NCI-H2227 (cell line): Measurements from ENCODE around the gene GOLGA6A.
"Not testable (repeated sequence)": the region's sequence is repeated elsewhere in the genome, so short reads cannot be mapped to it uniquely, and the experiment has no call there.

Experiments
- DNase-seq: peaks from one replicate; lab custom pipeline; 2025; ENCODE audit not compliant: unreplicated experiment; lab: John Stamatoyannopoulos, UW

The GOLGA6A gene

DNA sequence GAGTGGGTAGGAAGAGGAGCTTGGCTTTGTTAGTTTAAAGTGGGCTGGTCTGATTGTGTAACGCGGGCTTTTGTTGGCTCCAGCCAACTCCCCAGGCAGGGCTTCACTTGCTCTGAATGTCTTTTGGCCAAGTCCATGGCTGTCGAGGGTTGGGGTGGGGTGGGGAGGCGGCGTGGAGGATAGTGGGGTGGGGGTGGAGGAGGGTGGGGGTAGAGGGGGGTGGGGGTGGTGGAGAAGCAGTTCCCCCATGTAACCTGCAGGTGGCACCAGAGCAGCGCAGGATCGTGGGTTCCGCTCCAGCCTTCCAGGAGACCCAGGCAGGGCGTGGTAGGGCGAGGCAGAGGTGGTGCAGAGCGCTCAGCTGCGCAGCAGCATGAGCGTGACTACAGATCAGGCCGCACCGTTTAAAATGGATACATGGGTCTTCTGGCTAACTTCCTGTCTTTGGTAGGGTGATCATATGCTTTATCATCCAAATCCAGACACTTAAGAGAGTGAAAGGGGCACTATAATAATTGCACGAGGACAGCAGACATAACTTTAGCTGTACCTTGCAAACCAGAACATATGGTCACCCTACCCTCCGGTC is 28.3 kb downstream of the GOLGA6A start:
- DNase-seq = peak; percentile 82

DNA sequence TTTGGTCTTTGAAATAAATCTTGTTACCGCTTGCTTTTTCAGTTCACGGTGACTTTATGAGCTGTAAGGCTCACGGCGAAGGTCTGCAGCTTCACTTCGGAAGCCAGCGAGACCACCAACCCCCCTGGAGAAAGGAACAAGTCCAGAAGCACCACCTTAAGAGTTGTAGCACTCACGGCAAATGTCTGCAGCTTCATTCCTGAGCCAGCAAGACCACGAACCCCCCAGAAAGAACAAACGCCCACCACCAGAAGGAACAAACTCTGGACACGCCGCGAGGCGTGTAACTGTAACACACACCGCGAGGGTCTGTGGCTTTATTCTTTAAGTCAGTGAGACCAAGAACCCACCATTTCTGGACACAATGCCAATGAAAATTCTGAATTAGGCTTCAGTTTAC is 28.8 kb downstream of the GOLGA6A start:
- DNase-seq = no peak

DNA sequence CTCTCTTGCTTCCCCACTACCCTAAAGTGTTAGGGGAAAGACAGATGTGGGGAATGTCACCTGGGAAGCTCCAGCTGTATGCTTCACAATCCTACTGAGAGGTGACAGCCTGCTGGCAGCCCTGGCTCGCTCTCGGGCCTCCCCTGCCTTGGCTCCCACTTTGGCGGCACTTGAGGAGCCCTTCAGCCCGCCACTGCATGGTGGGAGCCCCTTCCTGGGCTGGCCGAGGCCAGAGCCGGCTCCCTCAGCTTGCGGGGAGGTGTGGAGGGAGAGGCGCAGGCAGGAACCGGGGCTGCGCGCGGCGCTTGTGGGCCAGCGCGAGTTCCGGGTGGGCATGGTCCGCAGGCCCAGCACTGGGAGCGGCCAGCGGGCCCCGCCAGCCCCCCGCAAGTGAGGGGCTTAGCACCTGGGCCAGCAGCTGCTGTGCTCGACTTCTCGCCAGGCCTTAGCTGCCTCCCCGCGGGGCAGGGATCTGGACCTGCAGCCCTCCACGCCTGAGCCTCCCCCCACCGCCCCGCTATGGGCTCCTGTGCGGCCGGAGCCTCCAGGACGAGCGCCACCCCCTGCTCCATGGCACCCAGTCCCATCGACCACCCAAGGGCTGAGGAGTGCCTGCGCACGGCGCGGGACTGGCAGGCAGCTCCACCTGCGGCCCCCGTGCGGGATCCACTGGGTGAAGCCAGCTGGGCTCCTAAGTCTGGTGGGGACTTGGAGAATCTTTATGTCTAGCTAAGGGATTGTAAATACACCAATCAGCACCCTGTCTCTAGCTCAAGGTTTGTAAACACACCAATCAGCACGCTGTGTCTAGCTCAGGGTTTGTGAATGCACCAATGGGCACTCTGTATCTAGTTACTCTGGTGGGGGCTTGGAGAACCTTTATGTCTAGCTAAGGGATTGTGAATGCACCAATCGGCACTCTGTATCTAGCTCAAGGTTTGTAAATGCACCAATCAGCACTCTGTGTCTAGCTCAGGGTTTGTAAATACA is 29.8 kb downstream of the GOLGA6A start:
- DNase-seq = not testable (repeated sequence)

DNA sequence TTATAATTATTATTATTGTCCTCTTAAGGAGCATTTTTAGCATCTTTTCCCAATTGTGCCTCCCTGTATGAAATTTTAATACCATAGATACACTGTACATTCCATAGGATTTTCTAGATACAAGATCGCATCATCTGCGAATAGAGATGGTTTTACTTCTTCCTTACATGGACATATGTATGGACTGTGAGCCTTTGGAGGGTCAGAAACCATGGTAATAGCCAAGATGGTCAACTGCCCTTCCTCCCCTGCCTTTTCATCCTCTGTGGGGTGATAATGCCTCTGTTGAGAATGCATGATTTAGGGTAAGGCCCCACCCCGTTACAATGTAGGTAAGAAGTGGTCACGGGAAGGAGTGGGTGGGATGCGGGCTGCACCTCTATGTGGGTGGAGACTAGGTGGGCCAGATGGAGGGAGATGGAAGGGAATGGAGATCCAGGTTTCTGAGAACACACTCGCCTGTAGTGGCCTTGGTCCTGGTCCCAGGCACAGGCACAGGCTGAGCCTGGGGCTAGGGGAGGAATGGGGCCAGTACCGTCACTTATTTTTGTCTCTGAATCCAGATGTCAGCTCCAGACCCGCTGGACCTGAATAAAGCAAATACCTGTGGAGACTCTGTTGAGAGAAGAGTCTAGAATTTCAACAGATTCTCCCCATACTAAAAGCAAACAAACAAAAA is 31.7 kb downstream of the GOLGA6A start:
- DNase-seq = no peak

DNA sequence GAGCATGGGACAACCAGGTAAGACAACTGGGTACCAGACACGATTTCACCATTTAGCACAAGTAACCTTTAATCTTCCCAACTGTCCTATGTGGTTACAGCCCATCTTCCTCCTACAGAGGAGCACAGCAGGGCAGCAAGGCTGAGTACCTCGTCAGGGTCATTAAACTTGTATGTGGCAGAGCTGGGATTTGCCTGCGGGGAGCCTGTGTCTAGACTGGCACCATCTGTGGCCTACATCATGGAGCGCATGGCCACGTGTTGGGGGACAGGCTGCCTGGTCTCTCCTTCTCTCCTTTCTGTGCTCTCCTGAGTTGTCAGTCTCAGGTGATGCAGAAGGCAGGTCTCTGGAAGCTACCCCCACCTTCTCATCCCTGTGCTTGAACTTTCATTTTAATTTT is 32.2 kb downstream of the GOLGA6A start:
- DNase-seq = peak; percentile 19

DNA sequence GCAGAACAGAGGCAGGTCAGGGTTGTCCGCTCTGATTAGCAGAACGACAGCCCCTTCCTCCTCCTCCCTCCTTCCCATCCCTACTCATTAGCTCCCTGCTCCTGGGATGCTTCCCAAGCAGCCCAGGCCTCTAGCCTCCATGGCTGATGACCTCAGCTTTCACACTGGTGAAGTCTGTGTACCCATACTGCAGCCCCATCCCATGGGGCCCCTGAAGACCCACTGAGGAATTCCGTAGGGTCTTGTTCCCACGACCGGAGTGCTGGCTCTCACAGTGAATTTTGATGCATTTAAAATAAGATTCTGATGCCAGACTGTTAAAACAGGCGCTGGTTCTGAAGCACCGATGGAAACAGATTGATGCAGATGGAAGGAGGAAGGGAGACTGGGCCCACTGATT is 36.1 kb downstream of the GOLGA6A start:
- no peak for DNase-seq

DNA sequence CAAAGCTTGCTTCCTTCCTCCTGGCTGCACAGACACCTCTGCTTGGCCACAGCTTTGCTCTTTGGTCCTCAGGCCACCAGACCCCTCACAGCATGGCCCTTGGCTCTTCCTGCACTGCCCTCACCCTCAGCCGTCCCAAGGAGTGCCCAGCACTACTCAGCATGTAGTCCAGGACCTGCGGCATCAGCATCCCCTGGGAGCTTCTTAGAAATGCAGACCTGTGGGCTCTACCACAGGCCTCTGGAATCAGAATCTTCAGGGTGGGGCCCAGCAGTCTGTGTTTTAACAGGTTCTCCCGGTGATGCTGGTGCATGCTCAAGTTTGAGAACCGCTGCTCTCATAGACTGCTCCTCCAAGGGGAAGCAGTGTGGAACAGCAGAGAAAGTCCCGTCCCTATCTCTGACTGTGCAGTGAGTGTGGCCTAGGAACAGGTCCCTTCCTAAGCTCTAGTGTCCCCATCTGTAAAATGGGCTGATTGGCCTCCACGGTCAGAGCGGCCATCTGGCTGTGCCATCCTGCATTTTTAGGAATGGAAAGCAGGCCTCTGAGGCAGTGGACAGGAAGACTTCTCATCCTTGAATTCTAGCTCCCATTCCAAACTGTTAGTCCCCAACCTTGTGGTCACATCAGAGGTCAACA is 36.6 kb downstream of the GOLGA6A start:
- no peak for DNase-seq

DNA sequence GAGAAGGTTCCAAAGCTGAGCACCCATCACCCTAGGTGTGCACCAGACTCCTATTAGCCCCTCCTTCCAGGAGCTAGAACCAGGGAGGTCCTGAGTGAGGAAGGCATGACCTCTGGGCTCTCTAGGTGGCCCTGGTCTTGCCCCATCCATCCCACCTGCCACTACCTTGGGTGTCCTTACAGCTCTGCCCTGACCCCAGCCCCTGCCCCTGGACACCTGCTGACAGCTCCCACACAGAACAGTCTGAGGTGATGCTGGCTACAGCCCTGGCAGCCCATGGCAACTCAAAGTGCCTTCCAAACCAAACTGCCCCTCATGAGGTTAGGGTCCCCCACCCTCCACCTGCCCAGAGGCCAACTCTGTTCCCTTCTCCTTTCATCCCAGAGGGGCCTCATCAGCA is 37.2 kb downstream of the GOLGA6A start:
- no peak for DNase-seq

DNA sequence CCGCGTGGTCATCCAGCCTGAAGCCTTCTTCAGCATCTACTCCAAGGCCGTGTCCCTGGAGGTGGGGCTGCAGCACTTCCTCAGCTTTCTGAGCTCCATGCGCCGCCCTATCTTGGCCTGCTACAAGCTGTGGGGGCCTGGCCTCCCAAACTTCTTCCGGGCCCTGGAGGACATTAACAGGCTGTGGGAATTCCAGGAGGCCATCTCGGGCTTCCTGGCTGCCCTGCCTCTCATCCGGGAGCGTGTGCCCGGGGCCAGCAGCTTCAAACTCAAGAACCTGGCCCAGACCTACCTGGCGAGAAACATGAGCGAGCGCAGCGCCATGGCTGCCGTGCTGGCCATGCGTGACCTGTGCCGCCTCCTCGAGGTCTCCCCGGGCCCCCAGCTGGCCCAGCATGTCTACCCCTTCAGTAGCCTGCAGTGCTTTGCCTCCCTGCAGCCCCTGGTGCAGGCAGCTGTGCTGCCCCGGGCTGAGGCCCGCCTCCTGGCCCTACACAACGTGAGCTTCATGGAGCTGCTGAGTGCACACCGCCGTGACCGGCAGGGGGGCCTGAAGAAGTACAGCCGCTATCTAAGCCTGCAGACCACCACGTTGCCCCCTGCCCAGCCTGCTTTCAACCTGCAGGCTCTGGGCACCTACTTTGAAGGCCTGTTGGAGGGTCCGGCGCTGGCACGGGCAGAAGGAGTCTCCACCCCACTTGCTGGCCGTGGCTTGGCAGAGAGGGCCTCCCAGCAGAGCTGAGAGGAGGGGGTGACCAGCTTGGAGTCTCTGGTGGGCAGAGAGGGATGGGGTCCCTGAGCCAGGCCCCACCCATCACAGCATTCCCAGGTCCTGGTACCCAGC is 37.9 kb downstream of the GOLGA6A start:
- no peak for DNase-seq

DNA sequence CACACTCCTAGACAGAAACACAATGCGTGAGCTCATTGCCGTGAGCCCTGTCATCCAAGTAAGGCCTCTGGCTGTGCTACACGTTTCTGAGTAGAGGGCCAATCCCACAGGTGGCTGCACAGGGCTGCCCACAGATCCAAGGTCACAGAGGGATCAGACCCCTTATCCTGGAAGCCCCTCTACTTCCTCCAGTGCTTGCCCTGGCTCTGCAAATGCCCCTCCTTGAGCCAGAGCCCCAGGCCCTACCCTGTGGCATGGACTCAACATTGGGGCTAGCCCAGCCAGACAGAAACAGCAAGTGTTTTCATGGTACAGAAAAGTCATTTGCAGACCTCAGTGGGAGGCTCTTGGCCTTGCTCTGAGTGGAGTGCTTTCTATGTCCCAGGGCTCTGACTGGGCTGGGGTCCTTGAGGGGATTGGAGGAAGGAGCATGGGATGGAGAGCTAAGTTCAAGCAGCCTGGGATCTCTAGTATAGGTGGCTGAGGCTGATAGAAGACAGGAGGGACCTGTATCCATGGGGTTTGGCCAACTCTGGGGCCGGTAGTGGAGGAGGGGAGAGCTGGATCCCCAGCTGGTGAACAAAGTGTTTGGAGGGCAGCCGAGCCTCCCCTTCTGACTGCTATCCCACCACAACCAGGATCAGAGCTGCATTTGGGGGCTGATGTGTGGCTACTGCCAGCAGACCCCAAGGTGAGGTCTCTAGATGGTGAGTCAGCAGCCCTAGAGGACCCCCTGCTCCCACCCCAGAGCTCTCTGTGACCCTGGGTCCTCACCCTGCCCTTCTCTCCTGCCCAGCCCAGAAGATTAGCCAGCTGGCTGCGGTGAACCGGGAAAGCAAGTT is 38.7 kb downstream of the GOLGA6A start:
- DNase-seq = no peak

DNA sequence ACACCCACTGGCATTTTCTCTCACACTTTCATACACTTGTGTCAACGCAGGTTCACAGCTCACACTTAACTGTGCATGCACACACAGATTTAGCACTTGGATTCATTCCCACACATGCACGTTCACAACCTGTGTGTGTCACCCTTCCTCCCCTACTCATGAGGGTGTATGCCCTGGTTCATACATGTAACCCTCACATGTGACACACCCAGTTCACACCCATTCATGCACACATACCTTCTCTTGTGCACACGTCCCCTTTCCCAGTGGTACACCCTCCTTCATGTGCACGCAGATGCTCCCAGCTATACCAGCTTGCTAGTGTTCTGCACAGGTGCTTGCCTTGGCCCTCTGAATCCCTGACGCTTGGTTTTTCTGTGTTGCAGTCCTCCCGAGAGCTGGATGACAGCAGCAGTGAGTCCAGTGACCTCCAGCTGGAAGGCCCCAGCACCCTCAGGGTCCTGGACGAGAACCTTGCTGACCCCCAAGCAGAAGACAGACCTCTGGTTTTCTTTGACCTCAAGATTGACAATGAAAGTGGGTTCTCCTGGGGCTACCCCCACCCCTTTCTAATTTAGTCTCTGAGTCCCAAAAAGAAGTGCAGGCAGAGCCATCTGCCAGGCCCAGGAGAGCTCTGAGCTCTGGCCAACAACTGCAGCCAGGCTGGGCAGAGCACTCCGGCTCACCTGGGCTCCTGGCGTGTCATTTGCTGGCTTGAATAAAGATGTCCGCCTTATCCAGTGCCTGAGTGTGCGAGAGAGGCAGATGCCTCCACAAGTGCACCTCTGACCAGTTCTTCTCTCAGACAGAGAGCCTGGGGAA is 39.5 kb downstream of the GOLGA6A start:
- no peak for DNase-seq

DNA sequence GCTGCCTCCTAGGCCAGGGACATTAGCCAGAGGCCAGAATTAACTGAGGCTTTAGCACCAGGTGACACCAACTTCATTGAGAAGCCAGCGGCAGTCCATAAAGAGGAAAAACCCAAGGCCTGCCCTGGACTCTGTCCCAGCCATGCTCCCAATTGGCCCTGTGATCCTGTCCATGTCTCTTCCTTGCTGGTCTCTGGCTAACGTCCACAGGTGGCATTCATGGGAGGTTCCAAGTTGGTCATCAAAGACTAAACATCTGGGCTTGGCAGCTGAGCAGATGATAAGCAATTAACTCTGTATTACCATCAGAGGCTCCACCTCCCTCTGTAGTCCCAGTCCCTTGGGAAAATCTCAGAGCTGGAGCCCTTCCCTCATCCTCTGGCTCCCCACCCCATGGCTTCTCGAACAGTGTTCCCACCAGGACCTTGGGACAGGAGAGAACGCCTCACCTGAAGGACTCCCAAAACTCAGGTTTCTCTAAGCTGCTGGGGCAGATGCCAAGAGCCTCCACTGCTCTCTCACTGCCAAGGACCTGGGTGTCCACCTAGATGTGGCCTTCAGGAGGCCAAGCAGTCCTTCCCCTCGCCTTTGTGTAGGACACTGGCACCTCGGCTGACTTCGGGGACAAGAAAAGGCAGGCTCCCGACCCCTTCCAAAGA is 40.4 kb downstream of the GOLGA6A start:
- DNase-seq = no peak

DNA sequence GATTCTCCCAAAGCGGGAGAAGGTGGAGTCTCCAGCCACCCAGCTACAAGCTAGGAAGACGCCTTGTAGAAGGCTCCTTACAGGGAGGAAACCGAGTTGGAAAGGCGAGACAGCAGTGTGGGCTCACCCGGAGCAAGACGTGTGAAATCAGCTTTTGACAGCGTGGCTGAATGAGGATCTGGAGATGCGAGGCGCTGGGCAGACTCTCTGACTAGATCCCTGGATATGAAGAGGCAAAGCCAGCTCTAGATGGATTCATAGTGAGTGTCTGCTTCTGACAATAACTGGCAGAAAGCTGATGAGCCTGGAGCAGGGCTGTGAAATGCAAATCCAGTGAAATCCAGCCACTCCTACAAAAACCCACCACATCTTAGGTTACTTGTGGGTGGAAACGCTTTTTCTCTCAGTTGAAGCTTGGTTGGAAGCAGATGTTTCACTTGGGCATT is 41.0 kb downstream of the GOLGA6A start:
- DNase-seq = no peak

DNA sequence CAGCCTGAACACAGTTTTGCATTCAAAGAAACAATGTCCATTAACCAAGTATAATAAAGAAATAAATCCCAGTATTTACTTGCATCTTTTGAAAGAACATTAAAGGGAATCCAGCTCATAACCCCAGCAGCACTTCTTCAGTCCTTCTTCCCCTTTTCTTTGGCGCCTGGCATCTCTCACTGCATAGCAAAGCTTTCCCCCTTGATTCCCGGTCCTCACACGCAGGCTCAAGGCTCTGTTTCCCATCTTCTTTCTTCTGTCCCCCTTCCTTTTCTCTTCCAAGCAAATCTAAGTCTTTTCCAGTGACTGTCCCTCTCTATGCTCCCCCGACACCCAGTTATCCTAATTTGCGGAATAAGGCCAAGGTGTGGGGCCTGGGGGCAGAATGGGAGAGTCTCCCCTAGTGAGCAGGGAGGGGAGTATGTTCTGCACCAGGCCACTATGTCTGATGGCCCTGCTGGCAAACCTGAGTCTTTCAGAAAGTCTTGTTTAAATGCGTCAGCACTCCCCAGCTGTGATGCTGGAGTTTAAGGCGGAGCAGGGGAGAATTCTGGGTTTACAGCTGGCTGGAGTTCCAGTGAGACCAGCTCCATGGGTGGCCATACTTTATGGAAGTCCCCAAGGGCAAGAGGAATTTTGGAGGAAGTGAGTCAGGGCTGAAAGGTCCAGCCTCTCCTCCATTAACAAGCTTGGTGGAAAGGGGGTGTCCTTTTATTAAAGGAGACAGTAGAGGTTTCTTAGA is 42.1 kb downstream of the GOLGA6A start:
- DNase-seq = no peak

DNA sequence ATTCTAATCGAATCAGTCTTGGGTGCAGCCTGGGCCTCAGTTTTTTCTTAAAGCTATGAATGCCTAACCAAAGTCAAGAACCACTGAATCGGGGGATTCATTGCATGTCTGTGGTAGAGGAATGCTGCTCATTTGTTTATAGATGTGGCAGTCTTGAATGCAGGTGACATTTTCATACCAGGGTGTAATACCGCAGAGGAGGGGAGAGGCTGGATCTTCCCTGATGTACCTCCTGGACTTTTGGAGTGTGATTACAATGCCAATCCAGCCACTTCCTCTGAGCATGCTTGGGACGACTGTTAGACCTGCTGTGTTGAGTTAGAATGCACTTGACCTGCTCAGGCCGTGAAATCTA is 42.7 kb downstream of the GOLGA6A start:
- DNase-seq = no peak

DNA sequence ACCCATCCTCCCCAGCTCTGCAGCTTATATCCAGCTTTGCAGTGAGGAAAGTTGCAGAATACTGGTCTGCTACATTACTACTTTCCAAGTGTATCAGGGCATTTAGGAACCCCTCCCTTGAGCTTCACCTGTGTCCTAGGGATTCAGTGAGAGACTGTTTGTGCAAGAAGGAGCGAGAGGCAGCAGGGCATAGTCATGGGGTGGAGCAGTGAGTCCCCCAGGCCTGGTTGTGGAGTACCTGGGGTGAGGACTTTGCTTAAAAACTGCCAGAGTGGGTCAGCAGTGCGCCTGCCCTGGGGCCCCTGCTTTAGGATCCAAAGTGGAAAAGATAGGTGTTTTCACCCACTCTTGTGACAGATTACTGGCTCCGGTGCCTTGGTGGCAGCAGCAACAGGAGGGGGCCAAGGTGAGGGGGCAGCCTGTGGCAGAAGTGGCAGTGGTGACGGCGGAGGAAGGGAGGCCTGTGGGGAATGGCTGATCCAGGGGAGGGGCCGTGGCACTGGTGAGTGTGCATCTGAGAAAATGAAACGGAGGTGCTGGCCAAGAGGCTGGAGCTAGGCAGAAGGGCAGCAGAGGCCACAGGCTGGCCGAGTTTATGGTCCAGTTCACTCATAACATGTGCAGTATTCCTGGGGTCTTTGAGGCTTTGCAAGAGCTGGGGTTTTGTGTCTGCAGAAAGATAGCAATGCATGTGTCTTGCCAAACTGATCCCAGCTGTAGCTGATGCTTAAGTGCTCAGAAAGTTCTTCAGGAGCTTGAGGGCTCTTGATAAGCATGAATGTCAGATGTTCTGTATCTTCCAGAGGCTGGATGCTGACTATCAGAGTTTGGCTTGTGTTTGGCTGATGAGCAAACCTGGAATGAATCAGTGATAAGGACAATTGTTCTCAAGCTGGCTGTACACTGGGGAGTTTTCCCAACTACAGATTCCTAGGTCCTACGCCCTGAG is 43.4 kb downstream of the GOLGA6A start:
- no peak for DNase-seq
